Measurements from ENCODE around the gene TLCD1. TPM values are rescaled to one million over a fixed set of nuclear protein-coding genes. Genes with fewer than 3 reads are reported as not detected.

The TLCD1 gene
- total RNA-seq, 1 donor from 2014 or later, result 3.1 TPM

- no peak for DNase-seq (ENCODE audit: low spot score)
- no peak for ATAC-seq
- intact Hi-C loops (cut with DNase I), result no loop called here
Observed at GRCh38 chr17:28719021-28719433, 7.0 kb downstream of the TLCD1 start.

- DNase-seq (ENCODE audit: low spot score) (no peak), ATAC-seq (no peak)
- intact Hi-C loops (cut with DNase I), result no loop called here
Observed at GRCh38 chr17:28718333-28719020, 7.6 kb downstream of the TLCD1 start.

- peak; percentile 63 for ATAC-seq
- intact Hi-C loops (cut with DNase I), result no loop called here
Observed at GRCh38 chr17:28717578-28718332, 8.3 kb downstream of the TLCD1 start, which contains the start of gene RAB34. TSS of gene RAB34 (minus strand) at chr17:28717868. CDS start at chr17:28717266, 602 bp downstream.

GRCh38 chr17:28716740-28717577 is 9.1 kb downstream of the TLCD1 start:
- peak; percentile 1 for ATAC-seq
- DNase-seq (ENCODE audit: low spot score), result peak; percentile 76
- intact Hi-C loops (cut with DNase I), result no loop called here

More at GRCh38 chr17:28717578-28718332, 8.3 kb downstream of the TLCD1 start, which contains the start of gene RAB34:
- DNase-seq (ENCODE audit: low spot score), result peak; percentile 88

- no peak for ATAC-seq
- no peak for DNase-seq (ENCODE audit: low spot score)
- intact Hi-C loops (cut with DNase I), result no loop called here
Observed at GRCh38 chr17:28715217-28715616, 10.8 kb downstream of the TLCD1 start.

GRCh38 chr17:28714281-28714680 is 11.8 kb downstream of the TLCD1 start:
- intact Hi-C loops (cut with DNase I), result no loop called here
- no peak for DNase-seq (ENCODE audit: low spot score)

GRCh38 chr17:28712705-28713415 is 13.2 kb downstream of the TLCD1 start:
- DNase-seq (ENCODE audit: low spot score) (no peak), ATAC-seq (no peak)
- intact Hi-C loops (cut with DNase I), result no loop called here

More at GRCh38 chr17:28714281-28714680, 11.8 kb downstream of the TLCD1 start:
- no peak for ATAC-seq

- ATAC-seq (peak; percentile 14), DNase-seq (ENCODE audit: low spot score) (peak; percentile 80)
- intact Hi-C loops (cut with DNase I), result no loop called here
Observed at GRCh38 chr17:28712032-28712704, 13.9 kb downstream of the TLCD1 start.

- DNase-seq (ENCODE audit: low spot score), result no peak
- ATAC-seq, result peak; percentile 44
- intact Hi-C loops (cut with DNase I), result no loop called here
Observed at GRCh38 chr17:28711723-28712031, 14.4 kb downstream of the TLCD1 start, which contains the start of gene PROCA1. TSS of gene PROCA1 (minus strand) at chr17:28711888. CDS start at chr17:28711660, 228 bp downstream.

- DNase-seq (ENCODE audit: low spot score), result peak; percentile 95
- intact Hi-C loops (cut with DNase I), result no loop called here
- peak; percentile 94 for ATAC-seq
Observed at GRCh38 chr17:28710861-28711722, 14.9 kb downstream of the TLCD1 start.

- intact Hi-C loops (cut with DNase I), result no loop called here
Observed at GRCh38 chr17:28707339-28707720, 18.7 kb downstream of the TLCD1 start.

GRCh38 chr17:28706471-28707338 is 19.3 kb downstream of the TLCD1 start:
- no peak for DNase-seq (ENCODE audit: low spot score)
- ATAC-seq, result no peak
- intact Hi-C loops (cut with DNase I), result no loop called here

More at GRCh38 chr17:28707339-28707720, 18.7 kb downstream of the TLCD1 start:
- ATAC-seq (no peak), DNase-seq (ENCODE audit: low spot score) (no peak)

GRCh38 chr17:28705728-28706334 is 20.2 kb downstream of the TLCD1 start:
- intact Hi-C loops (cut with DNase I), result no loop called here
- DNase-seq (ENCODE audit: low spot score), result no peak
- no peak for ATAC-seq

- DNase-seq (ENCODE audit: low spot score) (no peak), ATAC-seq (no peak)
- intact Hi-C loops (cut with DNase I), result no loop called here
Observed at GRCh38 chr17:28705074-28705659, 20.9 kb downstream of the TLCD1 start.

- DNase-seq (ENCODE audit: low spot score), result no peak
- intact Hi-C loops (cut with DNase I), result no loop called here
- ATAC-seq, result no peak
Observed at GRCh38 chr17:28704219-28704858, 21.7 kb downstream of the TLCD1 start.

Measured in sciatic nerve (tissue), 2 donors.